ENCODE measurements around the gene SETBP1.

- TF ChIP-seq CTCF (IDR thresholded peaks at IDR 0.05), result no peak
- no peak for TF ChIP-seq POLR2A (IDR thresholded peaks at IDR 0.05)
Measured at GRCh38 chr18:44804033-44804432, 123.3 kb downstream of the SETBP1 start.

Measured in lower leg skin (tissue), 3 donors.